GM12865 (cell line): ENCODE measurements around the gene SPINT1.

Source experiments
- DNase-seq: peaks from one replicate; pipeline ENCODE4 v3.0.0; 2010; ENCODE audit warnings: low read depth
- H3K4me3 ChIP-seq: 2 replicates; pipeline ENCODE4 v1.5.1; 2011; ENCODE audit warnings: mild to moderate bottlenecking, low read depth, low read length, control low read depth
- CTCF ChIP-seq: IDR thresholded peaks from 2 replicates; pipeline ENCODE4 v1.5.1; 2011; ENCODE audit warnings: low read length, control low read depth, low read depth, inconsistent platforms; ENCODE audit not compliant: insufficient read depth; ENCODE audit errors: missing control alignments

SPINT1 gene

GRCh38 chr15:40900256-40901052 is 56.6 kb downstream of the SPINT1 start:
- no peak overlapping the region for H3K4me3 ChIP-seq
- DNase-seq = no peak
- TF ChIP-seq CTCF = no peak

- H3K4me3 ChIP-seq = no peak overlapping the region
- TF ChIP-seq CTCF = no peak
- DNase-seq = no peak
Observed at GRCh38 chr15:40901053-40901443, 57.2 kb downstream of the SPINT1 start.

- TF ChIP-seq CTCF = no peak
- DNase-seq = no peak
- H3K4me3 ChIP-seq = no peak overlapping the region
Observed at GRCh38 chr15:40902605-40903561, 59.0 kb downstream of the SPINT1 start.

GRCh38 chr15:40904552-40905201 is 60.8 kb downstream of the SPINT1 start:
- DNase-seq = no peak
- H3K4me3 ChIP-seq = no peak overlapping the region
- TF ChIP-seq CTCF = no peak

GRCh38 chr15:40906091-40906990 is 62.5 kb downstream of the SPINT1 start:
- peak; percentile 86 for TF ChIP-seq CTCF
- peak; percentile 83 for DNase-seq
- H3K4me3 ChIP-seq = peak overlapping the region; percentile 52
